ENCODE results near the gene NLGN4Y.

The NLGN4Y gene

DNA sequence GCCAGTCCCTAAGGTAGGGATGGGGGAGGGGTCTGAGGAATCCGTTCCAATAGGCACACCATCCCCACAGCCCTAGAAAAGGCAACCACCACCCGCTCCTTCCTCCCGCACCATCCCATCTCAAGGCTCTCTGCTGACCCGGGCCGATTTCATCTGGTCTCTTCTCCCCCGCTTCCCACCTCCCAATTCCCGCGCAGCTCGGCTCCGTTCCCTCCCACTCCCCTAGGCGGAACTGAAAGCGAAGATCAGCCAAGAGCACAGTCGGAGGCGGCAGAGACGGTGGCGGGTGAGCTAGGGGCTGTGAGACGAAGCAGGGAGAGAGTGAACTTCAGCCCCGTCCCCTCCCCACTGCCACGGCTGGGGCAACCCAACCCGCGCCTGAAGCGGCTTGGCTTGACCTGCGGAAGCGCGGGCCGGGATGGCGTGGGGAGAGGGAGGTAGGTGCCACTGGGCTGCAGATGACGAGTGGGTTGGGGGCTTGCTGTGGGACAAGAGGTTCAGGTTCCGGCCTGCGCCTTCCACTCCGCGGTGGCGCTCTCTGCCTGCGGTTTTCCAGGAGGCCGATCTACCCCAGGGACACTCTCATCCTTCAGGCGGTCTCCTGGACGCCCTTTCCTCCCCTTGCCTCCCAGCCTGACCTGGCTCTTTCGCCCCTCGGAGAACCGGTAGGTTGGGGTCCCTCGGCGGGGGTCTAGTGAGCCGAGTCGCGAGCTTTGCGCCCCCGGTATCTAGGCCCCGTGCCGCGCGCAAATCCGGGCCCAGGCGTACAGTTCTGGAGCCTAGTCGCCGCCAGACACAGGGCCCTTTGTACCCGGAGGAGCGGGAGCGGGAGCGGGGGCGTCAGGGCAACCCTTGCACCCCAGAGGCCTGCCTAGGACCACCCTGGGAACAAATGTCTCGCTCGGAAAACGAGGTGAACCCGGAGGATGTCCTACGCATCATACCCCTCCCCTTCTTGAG is at the start of gene NLGN4Y:
Gene NLGN4Y, plus strand, starts transcription at position 258 of the 960 bp plus-strand sequence. CDS start 97,591 bp downstream, outside the sequence.
- DNase-seq = peak; percentile 0

DNA sequence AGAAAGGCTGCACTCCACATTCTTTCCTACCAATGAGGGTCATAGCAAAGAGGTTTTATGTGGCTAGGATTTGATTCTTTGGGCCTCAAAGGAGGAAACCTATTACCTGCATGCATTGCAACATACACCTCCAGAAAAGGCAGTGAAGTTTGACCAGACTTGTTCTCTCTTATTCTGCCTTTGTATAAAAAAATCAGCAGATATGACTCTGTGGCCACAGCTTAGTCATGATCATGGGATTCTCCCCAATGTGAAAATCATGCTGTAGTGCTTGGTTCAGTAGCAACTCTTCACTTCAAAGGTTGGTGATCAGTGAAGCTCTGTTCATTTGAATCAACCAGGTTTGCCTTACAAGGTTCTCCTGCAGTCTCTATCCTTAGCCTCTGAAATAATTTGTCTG is 38.4 kb upstream of the NLGN4Y start:
- DNase-seq = no peak

DNA sequence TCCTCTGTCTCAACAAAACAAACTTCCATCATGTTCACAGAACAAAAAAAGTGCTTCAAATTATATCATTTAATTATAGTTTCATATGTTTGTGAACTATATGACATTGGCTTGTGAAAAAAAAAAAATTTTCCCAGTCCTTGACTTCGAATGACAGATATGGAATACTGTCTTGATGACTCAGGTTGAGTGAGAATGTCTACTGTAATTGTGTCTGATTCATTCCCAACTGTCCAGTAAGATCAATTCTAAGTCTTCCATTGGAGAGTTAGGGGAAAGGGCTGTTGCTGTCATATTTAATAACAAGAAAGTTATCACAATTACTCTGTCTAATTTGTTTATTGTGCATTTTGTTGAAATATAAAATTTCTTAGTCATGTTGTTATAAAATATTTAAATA is 34.1 kb upstream of the NLGN4Y start:
- no peak for DNase-seq

DNA sequence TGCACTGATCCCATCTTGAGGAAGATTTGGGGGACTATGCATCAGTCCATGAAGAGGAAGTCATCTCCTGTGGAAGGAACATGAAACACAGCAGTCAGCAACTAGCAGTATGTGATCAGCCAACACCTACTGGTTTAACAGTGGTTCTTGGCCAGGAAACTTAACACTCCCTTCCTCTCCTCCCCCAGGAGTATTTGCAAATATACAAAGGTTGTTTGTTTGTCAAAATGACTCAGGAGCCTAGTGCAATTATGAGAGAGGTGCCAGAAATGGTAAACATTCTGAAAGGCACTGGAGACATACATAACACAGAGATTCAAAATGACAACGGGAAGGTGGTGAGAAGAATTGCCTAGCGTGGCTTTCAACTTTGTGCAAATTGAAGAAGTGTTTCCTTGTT is 26.3 kb upstream of the NLGN4Y start:
- no peak for DNase-seq

DNA sequence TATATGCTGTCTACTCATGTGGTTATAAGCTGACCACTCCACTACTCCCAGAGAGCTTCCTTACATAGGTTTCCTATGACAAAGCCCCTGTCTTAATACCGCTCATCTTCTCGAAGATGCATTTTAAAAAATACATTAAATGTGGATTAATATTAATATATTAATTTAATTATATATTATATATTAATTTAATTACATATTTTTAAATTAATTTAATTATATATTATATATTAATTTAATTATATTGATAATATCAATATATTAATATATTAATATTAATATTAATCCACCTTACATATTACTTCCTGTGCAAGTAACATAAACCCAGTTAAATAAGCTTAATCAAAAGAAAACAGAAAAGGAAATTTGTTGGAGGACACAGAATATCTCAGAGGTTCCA is 19.7 kb upstream of the NLGN4Y start:
- DNase-seq = no peak

DNA sequence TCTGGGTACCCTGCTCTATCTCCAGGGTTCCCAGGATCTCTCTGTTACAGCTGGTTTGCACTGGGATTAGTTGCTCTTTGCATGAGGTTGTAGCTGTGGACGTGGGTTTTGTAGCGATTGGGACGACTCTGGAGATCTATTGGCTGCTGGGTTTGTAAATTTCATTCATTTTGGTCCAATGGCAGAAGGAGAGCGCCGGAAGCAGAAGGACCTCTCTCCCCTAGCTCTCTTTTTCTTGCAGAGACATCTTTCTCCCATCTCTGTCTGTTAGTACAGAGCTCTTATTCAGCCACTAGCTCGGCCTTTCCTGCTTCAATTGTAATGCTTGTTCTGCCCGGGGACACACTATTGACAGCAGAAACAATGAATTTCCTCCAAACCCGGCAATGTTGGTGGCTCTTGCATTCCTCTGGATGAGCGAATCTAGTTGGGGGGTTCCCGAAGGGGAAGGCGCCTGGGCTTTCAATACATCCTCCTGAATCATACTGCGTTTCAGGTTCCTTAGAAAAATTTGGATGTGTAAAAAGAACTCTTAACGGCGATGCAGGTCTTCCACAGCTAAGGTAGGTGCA is 1.9 kb upstream of the NLGN4Y start:
- no peak for DNase-seq

DNA sequence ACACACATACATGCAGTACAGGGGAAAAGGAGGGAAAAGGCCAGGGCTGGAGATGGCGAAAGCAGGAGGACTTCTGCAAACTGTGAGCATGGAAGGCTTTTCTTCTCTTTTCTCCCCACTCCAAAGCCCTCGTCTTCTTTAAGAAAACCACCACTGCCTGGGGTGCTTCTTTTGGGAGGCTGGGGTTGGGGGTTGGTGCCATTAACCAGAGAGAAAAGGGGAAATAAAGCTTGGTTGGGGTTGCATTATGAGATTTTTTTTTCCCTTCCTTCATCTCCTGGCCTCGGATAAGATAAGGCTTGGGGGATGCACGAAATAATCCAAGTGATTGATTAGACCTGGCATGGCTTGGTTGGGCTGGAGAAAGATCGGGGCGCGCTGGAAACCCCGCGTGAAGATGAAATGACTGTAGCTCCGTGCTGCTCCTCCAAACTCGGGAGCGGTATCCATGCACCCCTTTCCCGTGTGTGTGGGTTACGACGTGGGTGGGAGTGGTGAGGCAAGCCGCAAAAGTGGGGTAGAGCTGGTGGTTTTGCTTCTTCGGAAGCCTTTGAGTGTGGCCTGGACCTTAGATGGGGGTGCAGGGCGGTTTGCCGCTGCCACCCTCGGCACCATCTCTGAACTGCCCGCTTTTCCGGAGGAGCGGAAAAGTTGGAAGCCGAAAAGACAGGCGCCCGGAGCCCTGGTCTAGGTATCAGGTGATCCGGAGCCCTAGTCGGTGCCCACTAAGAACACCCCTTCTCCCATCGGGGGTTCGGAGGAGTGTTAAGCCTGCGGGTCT is 648 bp upstream of the NLGN4Y start:
- DNase-seq = no peak

DNA sequence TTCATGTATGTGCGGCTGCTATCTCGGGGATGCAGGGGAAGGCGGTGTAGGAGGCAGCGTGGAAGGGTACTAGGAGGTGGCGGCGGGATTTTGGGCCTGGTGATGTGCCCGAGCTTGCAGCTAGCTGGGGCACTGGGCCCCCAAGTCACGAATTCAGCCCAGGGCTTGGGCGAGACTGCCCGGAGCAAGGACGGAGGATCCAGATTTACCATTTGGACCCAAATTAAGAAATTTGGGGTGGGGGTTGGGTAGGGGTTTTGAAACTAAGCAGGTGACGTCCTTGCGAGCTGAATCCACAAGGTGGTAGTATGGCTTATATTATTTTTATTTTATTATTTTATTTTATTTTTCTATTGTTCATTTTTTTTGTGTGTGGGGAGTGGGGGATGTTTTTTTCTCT is 986 bp downstream of the NLGN4Y start:
- DNase-seq = no peak

DNA sequence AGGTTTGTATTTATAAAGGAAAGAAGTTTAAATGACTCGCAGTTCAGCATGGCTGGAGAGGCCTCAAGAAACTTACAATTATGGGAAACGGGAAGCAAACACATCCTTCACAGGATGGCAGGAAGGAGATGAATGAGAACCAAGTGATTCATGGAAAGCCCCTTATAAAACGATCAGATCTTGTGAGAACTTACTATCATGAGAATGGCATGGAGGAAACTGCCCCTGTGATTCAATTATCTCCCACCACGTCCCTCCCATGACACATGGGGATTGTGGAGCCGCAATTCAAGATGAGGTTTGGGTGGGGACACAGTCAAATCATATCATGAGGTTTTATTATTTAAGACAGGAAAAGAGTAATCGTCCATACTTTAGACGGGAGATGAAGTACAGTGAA is 4.0 kb downstream of the NLGN4Y start:
- no peak for DNase-seq

DNA sequence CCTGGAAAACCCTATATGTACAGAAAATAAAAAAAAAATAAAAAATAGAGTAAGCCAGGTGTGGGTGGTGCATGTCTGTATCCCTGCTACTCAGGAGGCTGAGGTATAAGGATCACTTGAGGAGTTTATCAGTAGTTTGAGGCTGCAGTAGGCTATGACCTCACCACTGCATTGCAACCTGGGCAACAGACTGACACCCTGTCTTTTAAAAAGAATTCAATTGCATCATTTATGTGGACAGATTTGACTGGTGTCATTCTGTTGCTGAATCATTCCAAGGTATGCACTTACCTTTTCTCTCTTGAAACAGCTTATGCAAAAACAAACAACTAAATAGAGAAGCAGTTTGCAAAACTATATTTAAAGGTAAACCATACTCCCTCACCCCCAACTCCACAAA is 12.4 kb downstream of the NLGN4Y start:
- no peak for DNase-seq

DNA sequence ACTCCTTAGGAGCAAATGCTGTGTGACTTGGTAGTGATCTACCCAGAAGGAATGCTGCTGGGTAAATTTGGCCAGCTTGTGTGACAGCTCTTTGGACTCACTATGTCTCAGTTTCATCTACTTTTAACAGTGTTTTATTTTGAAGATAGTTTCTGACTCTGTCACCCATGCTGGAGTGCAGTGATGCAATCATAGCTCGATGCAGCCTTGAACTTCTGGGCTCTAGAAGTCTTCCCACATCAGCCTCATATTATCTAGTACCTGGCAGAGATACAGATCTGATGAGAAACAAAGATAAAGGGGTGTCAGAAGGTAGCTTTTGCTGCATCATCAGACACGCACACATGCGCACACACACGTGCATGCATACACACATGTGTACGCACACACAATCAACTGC is 19.2 kb downstream of the NLGN4Y start:
- DNase-seq = no peak

DNA sequence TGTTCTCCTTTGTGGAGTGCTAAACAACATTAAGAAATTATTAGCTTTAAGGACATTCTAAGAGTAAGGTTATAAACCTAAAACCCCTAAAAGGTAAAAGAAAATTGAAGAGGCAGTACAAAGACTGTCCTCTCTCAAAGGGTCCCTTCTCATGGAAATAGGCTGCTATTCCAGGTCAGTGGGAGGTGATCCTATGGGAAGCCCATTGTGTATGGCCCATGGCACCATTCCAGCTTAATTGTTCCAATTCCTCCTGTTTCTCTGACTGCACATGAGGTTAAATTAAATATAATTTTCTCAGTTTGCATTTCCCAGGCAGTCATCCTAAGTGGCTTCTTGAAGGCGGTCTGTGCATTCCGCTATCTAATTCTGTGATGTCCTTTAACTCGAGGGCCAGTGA is 57.0 kb downstream of the NLGN4Y start:
- no peak for DNase-seq

DNA sequence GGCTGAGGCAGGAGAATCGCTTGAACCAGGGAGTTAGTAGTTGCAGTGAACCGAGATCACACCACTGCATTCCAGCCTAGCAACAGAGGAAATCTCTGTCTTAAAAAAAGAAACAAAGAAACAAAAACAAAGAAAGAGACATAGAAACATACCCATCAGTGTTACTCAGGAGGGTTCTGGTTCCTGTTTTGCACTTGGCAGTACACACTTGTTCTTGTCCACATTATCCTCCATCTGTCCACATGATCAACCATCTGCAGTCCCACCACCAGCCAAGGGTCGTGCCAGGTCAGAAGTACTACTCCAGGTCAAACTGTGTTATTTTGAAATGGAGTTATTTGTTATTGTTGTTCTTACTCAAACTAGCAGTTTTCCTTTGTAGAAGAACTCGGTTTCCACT is 62.4 kb downstream of the NLGN4Y start:
- DNase-seq = no peak

DNA sequence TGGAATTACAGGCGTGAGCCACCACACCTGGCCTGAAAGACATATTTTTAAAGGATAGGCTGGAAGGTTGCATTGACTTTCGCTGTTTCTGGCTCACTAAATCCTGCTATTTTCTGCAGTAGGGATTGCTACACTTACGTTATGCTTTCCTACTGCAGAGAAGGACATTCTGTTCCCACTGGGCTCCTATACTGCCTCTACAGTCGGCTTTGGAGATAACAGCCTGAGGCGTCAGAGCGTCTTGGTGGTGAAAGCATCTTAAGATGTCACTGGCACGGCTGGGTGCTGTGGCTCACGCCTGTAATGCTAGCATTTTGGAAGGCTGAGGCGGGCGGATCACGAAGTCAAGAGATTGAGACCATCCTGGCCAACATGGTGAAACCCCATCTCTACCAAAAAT is 77.0 kb downstream of the NLGN4Y start:
- DNase-seq = no peak

DNA sequence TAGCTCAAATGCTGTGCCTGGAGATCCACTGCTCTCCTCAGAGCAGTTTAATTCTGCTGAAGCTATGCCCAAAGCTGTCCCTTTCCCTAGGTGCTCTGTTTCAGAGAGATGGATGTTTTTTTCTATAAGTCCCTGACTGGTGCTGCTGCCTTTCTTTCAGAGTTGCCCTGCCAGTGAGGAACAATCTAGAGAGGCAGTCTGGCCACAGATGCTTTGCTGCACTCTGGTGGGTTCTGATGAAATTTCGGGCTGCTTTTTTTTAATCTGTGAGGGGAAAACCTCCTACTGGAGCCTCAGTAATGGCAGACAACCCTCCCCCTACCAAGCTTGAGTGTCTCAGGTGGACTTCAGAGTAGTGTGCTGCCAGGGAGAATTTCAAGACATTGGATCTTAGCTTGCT is 93.3 kb downstream of the NLGN4Y start:
- no peak for DNase-seq

DNA sequence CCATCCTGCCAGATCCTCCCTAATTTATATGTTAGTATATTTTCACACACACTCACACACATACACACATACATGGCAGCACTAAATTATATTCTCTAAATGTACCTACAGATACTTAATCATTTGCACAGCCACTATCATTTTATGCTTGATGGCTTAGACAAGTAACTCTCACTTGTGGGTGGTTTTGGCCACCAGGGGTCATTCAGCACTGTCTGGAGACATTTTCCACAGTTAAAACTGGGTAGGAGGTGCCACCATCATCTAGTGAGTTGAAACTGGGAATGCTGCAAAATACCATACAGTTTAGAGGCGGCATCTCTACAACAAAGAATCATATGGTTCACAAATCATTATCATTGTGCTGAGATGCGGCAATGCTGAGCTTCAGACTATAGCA is 94.2 kb downstream of the NLGN4Y start:
- DNase-seq = no peak

DNA sequence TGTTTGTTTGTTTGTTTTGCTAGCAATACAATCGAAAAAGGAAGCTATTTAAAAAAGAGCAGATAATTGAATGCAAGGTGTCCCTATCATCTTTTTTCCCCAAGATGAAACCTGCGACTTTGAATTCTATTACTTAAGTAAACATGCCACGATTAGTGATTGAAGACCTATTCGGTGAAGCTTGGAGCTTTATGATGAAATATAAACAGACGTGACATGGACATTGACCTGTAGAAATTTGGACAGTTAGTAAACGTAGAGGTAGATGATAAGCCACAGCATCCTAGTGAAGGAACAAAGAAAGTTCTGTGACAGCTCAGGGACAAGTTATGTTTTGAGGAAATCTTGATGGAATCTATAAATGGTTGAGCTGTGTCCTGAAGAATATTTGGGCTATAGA is 103.9 kb downstream of the NLGN4Y start:
- DNase-seq = no peak

DNA sequence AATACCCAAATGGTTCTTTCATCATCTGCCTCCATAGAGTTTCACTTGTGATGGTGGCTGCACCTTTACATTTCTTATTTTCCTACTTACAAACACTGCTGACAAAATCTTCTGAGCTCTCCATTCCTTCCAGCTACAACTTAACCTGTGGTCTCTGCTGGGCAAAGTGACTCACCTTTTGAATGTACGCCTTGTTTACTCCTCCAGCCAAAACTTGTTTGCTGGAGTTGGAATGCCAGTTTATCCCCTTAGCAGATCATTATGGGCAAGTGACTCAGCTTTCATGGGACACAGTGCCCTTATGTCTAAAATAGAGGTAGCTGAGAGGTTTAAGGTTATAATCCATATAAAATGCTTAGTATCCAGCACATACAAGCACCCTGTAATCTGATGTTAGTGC is 107.3 kb downstream of the NLGN4Y start:
- DNase-seq = no peak

DNA sequence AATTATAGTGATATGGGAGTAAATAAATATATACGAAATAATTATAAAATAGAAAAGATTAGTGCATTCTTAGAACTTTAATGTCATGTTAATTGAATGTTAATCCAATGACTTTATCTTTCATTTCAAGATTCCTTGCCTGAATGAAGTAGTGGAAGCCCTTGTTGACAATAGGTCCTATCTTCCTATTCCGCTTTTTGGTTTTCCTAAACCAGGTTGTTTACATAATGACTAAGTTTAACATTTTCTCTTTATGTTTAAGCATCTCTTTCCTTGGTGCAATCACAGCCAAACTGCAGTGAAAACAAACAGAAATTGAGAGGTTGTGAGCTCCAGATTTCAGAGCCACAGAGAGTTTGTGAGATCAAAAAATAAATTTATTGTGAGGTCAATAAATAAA is 109.4 kb downstream of the NLGN4Y start:
- DNase-seq = no peak

DNA sequence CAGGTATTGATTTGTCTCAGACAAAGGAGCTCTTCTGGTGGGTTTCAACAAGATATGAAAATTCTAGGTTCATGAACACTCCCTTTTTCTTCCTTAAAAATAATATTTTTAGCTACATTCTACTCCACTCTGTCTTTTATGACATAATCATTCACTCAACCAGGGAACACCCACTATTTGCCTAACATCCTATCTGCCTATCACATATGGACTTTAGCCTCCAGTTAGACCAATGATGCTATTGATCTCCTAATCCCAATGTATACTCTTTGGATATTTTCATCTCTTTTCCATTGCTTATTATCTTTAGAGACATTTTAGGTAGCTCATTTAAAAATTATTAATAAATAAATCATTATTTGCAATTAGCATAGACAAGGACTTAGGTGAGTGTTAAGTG is 110.6 kb downstream of the NLGN4Y start:
- DNase-seq = no peak

DNA sequence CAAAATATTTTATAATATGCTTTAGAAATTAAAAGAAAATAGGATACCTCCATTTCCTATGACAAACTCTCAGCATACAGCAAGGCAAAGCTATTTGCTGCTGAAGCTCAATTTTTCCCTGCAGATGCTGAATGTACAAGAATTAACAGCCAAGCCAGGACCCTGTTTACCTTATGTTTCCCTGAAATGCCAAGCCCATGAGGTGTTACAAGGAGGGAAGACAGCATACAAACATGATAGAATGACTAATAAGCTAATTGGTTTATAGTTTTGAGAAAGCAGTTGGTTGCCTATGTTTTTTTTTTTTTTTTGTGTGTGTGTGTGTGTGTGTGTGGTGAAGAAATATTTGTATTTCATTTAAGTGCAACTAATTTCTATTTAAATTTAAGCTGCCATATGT is 113.2 kb downstream of the NLGN4Y start:
- DNase-seq = no peak

DNA sequence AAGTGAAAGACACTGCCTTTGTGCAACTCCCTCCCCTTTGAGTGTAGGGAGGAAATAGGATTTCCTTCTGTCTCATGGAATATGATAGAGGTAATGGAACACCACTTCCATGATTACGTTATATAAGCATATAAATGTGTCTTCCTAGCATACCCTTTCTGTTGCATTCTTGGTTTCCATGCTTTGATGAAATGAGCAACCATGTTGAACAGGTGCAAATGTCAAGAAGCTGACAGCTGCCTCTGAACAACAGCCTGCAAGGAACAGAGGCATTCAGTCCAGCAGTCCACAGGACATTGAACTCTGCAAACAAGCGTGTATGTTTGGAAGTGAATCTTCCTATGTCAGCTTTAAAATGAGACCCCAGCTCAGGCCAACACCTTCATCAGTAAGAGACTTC is 117.5 kb downstream of the NLGN4Y start:
- no peak for DNase-seq

DNA sequence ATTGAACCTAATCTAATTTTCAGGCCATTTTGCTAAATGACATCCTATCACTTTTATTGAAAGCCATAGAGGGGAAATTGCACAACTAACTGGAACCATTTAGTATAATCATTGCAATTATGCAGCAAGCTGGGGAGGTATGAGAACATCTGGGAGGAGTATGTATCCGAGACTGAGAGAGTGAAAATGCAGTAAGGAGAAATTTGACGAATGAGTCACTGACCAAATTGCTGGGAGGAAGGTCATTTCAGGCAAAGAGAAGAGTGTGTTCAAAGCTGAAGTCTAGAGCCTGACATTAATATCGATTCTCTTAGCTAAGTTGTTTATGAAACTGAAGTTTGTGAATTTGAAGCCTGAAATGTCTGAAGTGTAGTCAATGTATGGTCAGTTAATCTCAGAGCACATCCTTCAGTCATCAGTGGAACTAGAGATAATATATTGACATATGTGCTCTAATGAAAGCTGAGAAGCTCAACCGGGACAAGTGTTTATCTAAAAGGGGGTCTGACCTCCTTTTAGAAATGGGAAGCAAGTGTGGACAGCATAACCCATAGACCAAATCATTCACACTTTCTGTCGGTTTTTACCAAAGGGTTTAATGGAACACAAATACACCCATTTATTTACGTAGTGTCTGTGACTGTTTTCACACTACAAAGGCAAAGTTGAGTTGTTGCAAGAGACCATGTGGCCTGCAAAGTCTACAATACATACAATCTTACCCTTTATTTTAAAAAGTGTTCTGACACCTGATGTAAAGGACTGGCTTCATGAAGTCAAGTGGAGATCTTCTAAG is 120.0 kb downstream of the NLGN4Y start:
- no peak for DNase-seq

Measured in activated CD4-positive, alpha-beta T cell treated with anti-CD3 and anti-CD28 coated beads, Interleukin-2, amount 50 U/mL, for 1 hour (primary cell).